Pulmonary artery endothelial cell (primary cell): Measurements from ENCODE around the gene GPR3. TPM values are rescaled to one million over a fixed set of nuclear protein-coding genes. Genes with fewer than 3 reads are reported as not detected.
"Not testable (repeated sequence)": the region's sequence is repeated elsewhere in the genome, so short reads cannot be mapped to it uniquely, and the experiment has no call there.

Experiments used
- DNase-seq: peaks from one replicate; pipeline ENCODE4 v3.0.0-alpha.2; 2011; ENCODE audit warnings: low read depth, low spot score
- total RNA-seq: library from RNA; depleted of rRNA; stranded (reverse); fragments of >200 nt; gene quantifications from 2 replicates; pipeline ENCODE4 v1.2.3, GENCODE V29; 2014

GPR3 gene
- total RNA-seq, 1 donor from 2014 or later: 0.86 TPM

GRCh38 chr1:27418326-27419185 lies 26.1 kb downstream of the GPR3 start:
- DNase-seq: peak; percentile 57

GRCh38 chr1:27423709-27424108 lies 31.3 kb downstream of the GPR3 start:
- no peak for DNase-seq

GRCh38 chr1:27427329-27427728 lies 34.9 kb downstream of the GPR3 start:
- DNase-seq: no peak

GRCh38 chr1:27427816-27428315 lies 35.4 kb downstream of the GPR3 start:
- DNase-seq: no peak

- peak; percentile 73 for DNase-seq
These were observed 36.0 kb downstream of the GPR3 start for GRCh38 chr1:27428316-27429028.

- DNase-seq: no peak
These were observed 36.6 kb downstream of the GPR3 start for GRCh38 chr1:27429029-27429425.

- peak; percentile 66 for DNase-seq
These were observed 38.6 kb downstream of the GPR3 start for GRCh38 chr1:27430903-27431600.

- no peak for DNase-seq
These were observed 39.1 kb downstream of the GPR3 start for GRCh38 chr1:27431601-27431940.

- not testable (repeated sequence) for DNase-seq
These were observed 40.3 kb downstream of the GPR3 start for GRCh38 chr1:27432725-27433124.

GRCh38 chr1:27433706-27434105 lies 41.3 kb downstream of the GPR3 start:
- no peak for DNase-seq

- no peak for DNase-seq
These were observed 43.3 kb downstream of the GPR3 start for GRCh38 chr1:27435566-27436203.

GRCh38 chr1:27436204-27437159 lies 44.1 kb downstream of the GPR3 start:
- no peak for DNase-seq

- no peak for DNase-seq
These were observed 46.2 kb downstream of the GPR3 start for GRCh38 chr1:27438621-27439061.

- no peak for DNase-seq
These were observed 46.7 kb downstream of the GPR3 start for GRCh38 chr1:27439150-27439549.

GRCh38 chr1:27444632-27445031 lies 52.2 kb downstream of the GPR3 start:
- DNase-seq: no peak

Other genes with a start within 250 kb of the GPR3 start
- gene SLC9A1, start 237.5 kb upstream of the GPR3 start, total RNA-seq: 8.2 and 8.9 TPM in 2 replicates
- 18.3 and 22.3 TPM in 2 replicates for gene WDTC1, start 158.0 kb upstream of the GPR3 start, total RNA-seq
- 26.3 and 33.2 TPM in 2 replicates for gene TMEM222, start 70.5 kb upstream of the GPR3 start, total RNA-seq
- under 0.01 and 0.78 TPM in 2 replicates for gene SYTL1, start 50.6 kb upstream of the GPR3 start, total RNA-seq
- 10.0 and 10.4 TPM in 2 replicates for gene MAP3K6, start 25.7 kb upstream of the GPR3 start, total RNA-seq
- 0.07 TPM in 1 of 2 replicates, not detected in the other for gene FCN3, start 17.8 kb upstream of the GPR3 start, total RNA-seq
- gene CD164L2, start 9.3 kb upstream of the GPR3 start, total RNA-seq: not detected in 2 replicates
- 33.7 and 35.2 TPM in 2 replicates for gene WASF2, start 97.5 kb downstream of the GPR3 start, total RNA-seq
- gene AHDC1, start 211.5 kb downstream of the GPR3 start, total RNA-seq: 4.3 and 7.0 TPM in 2 replicates
- 0.07 and 0.18 TPM in 2 replicates for gene FGR, start 242.6 kb downstream of the GPR3 start, total RNA-seq